ENCODE data around the gene TAPBPL. TPM values are rescaled to one million over a fixed set of nuclear protein-coding genes. Genes with fewer than 3 reads are reported as not detected.

The TAPBPL gene
- polyA plus RNA-seq, 1 of the 3 experiments (the other 2 are of a cell fraction) = 24.1 TPM

Other genes starting within 250 kb of the TAPBPL start
- gene PLEKHG6, start 141.4 kb upstream of the TAPBPL start, polyA plus RNA-seq (2012; rRNA removed) = 0.15 and 0.20 TPM in 2 replicates
- gene TNFRSF1A, start 110.0 kb upstream of the TAPBPL start, polyA plus RNA-seq (2012; rRNA removed) = 68.3 and 92.9 TPM in 2 replicates
- 0.71 and 1.6 TPM in 2 replicates for gene SCNN1A, start 76.5 kb upstream of the TAPBPL start, polyA plus RNA-seq (2012; rRNA removed)
- 0.10 and 0.12 TPM in 2 replicates for gene LTBR, start 67.9 kb upstream of the TAPBPL start, polyA plus RNA-seq (2012; rRNA removed)
- not detected in 2 replicates for gene CD27, start 7.1 kb upstream of the TAPBPL start, polyA plus RNA-seq (2012; rRNA removed)
- 36.8 and 48.9 TPM in 2 replicates for gene VAMP1, start 18.6 kb downstream of the TAPBPL start, polyA plus RNA-seq (2012; rRNA removed)
- 189 and 195 TPM in 2 replicates for gene MRPL51, start 41.2 kb downstream of the TAPBPL start, polyA plus RNA-seq (2012; rRNA removed)
- gene NCAPD2, start 42.1 kb downstream of the TAPBPL start, polyA plus RNA-seq (2012; rRNA removed) = 39.8 and 46.9 TPM in 2 replicates
- gene GAPDH, start 82.5 kb downstream of the TAPBPL start, polyA plus RNA-seq (2012; rRNA removed) = 7,875 and 8,077 TPM in 2 replicates
- 50.1 and 50.6 TPM in 2 replicates for gene IFFO1, start 104.0 kb downstream of the TAPBPL start, polyA plus RNA-seq (2012; rRNA removed)
- gene NOP2, start 116.2 kb downstream of the TAPBPL start, polyA plus RNA-seq (2012; rRNA removed) = 64.5 and 76.2 TPM in 2 replicates
- 85.5 and 90.5 TPM in 2 replicates for gene CHD4, start 155.3 kb downstream of the TAPBPL start, polyA plus RNA-seq (2012; rRNA removed)
- gene LPAR5, start 183.9 kb downstream of the TAPBPL start, polyA plus RNA-seq (2012; rRNA removed) = 0.03 and 0.05 TPM in 2 replicates
- gene ACRBP, start 195.4 kb downstream of the TAPBPL start, polyA plus RNA-seq (2012; rRNA removed) = 0.71 and 0.88 TPM in 2 replicates
- 96.5 and 163 TPM in 2 replicates for gene ING4, start 211.1 kb downstream of the TAPBPL start, polyA plus RNA-seq (2012; rRNA removed)
- gene ZNF384, start 237.3 kb downstream of the TAPBPL start, polyA plus RNA-seq (2012; rRNA removed) = 64.9 and 80.4 TPM in 2 replicates
- gene PIANP, start 248.8 kb downstream of the TAPBPL start, polyA plus RNA-seq (2012; rRNA removed) = 5.9 and 9.9 TPM in 2 replicates

Measured in SK-N-SH (cell line).